IMR-90 (cell line): ENCODE measurements around the gene OR7D2. TPM values are rescaled to one million over a fixed set of nuclear protein-coding genes. Genes with fewer than 3 reads are reported as not detected.

Experiments used
- ATAC-seq: fragments of 200-7000 bp; cut with Tn5 transposase; 2 replicates; pipeline ENCODE4 v1.9.1; 2020; ENCODE audit warnings: low read depth, mild to moderate bottlenecking, moderate library complexity
- BruUV-seq: library from RNA; stranded (reverse); fragments of 400-500 nt; replicated peaks from 2 replicates; lab custom pipeline; 2021; lab: Mats Ljungman, UMichigan
- CTCF ChIA-PET: fragments of 300-600 bp; formaldehyde crosslinking; extraction: SDS; loops from one replicate; lab custom pipeline; 2021; ENCODE audit warnings: antibody characterized with exemption; lab: Yijun Ruan, JAX
- POLR2A ChIA-PET: fragments of 300-600 bp; sonication (Branson Sonifier 250); formaldehyde crosslinking; loops from one replicate; lab custom pipeline; 2022; ENCODE audit warnings: antibody characterized with exemption; ENCODE audit not compliant: unreplicated experiment; lab: Charles Lee
- DNase-seq: peaks from one replicate; pipeline ENCODE4 v3.0.0; 2013
- H2AFZ ChIP-seq: replicated peaks from 2 replicates; pipeline ENCODE3; 2013; ENCODE audit warnings: low read length, mild to moderate bottlenecking; ENCODE audit not compliant: poor library complexity
- H2AK5ac ChIP-seq: 2 replicates; pipeline ENCODE4 v1.6.1; 2013; ENCODE audit warnings: low read depth, low read length, inconsistent platforms
- H2AK9ac ChIP-seq: replicated peaks from 2 replicates; pipeline ENCODE3; 2013; ENCODE audit warnings: mild to moderate bottlenecking, low read depth, low read length, moderate library complexity; ENCODE audit not compliant: poor library complexity
- H2BK120ac ChIP-seq: 2 replicates; pipeline ENCODE4 v1.6.1; 2013; ENCODE audit warnings: low read depth, low read length, inconsistent platforms
- H2BK15ac ChIP-seq: 3 replicates; pipeline ENCODE4 v1.6.1; 2013; ENCODE audit warnings: low read depth, low read length, inconsistent platforms
- H2BK20ac ChIP-seq: 2 replicates; pipeline ENCODE4 v1.6.1; 2013; ENCODE audit warnings: low read depth, mild to moderate bottlenecking, inconsistent platforms, low read length, moderate library complexity
- H2BK5ac ChIP-seq: 2 replicates; pipeline ENCODE4 v1.6.1; 2013; ENCODE audit warnings: mild to moderate bottlenecking, low read depth, low read length, inconsistent platforms; ENCODE audit not compliant: poor library complexity, severe bottlenecking
- H3K14ac ChIP-seq: replicated peaks from 2 replicates; pipeline ENCODE4 v1.6.1; 2013; ENCODE audit warnings: low read depth, low read length, inconsistent platforms
- H3K18ac ChIP-seq: 2 replicates; pipeline ENCODE4 v1.6.1; 2013; ENCODE audit warnings: low read depth, low read length, control low read depth
- H3K23ac ChIP-seq: 2 replicates; pipeline ENCODE4 v1.6.1; 2013; ENCODE audit warnings: low read depth, low read length, inconsistent platforms
- H3K27ac ChIP-seq: 2 replicates; pipeline ENCODE4 v1.5.1; 2013; ENCODE audit warnings: mild to moderate bottlenecking, control low read depth, low read length; ENCODE audit not compliant: insufficient read depth
- H3K27me3 ChIP-seq: 2 replicates; pipeline ENCODE4 v1.6.1; 2013; ENCODE audit warnings: low read length; ENCODE audit not compliant: control insufficient read depth, insufficient read depth
- H3K36me3 ChIP-seq: 2 replicates; pipeline ENCODE4 v1.6.1; 2013; ENCODE audit warnings: low read length, mixed read lengths; ENCODE audit not compliant: control insufficient read depth, insufficient read depth
- H3K4ac ChIP-seq: 2 replicates; pipeline ENCODE4 v1.6.1; 2013; ENCODE audit warnings: low read depth, low read length, inconsistent platforms
- H3K4me1 ChIP-seq: 2 replicates; pipeline ENCODE4 v1.6.1; 2013; ENCODE audit warnings: low read length, mixed read lengths; ENCODE audit not compliant: control insufficient read depth, insufficient read depth
- H3K4me2 ChIP-seq: 2 replicates; pipeline ENCODE4 v1.6.1; 2013; ENCODE audit warnings: low read depth, mild to moderate bottlenecking, control low read depth, low read length, moderate library complexity
- H3K4me3 ChIP-seq: 2 replicates; pipeline ENCODE4 v1.5.1; 2013; ENCODE audit warnings: low read depth, mild to moderate bottlenecking, control low read depth, low read length, moderate library complexity; ENCODE audit not compliant: insufficient read depth
- H3K56ac ChIP-seq: 2 replicates; pipeline ENCODE4 v1.6.1; 2013; ENCODE audit warnings: low read length, inconsistent platforms; ENCODE audit not compliant: insufficient read depth; ENCODE audit errors: extremely low read depth
- H3K79me1 ChIP-seq, 2 experiments: 2 replicates each; pipeline ENCODE4 v1.6.1; 2013; ENCODE audit warnings: low read length in 2 of 2, inconsistent platforms in 1 of 2, low read depth in 1 of 2
- H3K9ac ChIP-seq: 2 replicates; pipeline ENCODE4 v1.6.1; 2013; ENCODE audit warnings: low read depth, low read length, control low read depth
- H3K9me1 ChIP-seq: 2 replicates; pipeline ENCODE4 v1.6.1; 2013; ENCODE audit warnings: low read length, inconsistent platforms; ENCODE audit not compliant: insufficient read depth
- H3K9me3 ChIP-seq: 2 replicates; pipeline ENCODE4 v1.6.1; 2013; ENCODE audit warnings: low read length; ENCODE audit not compliant: control insufficient read depth, insufficient read depth
- H4K20me1 ChIP-seq: 2 replicates; pipeline ENCODE4 v1.6.1; 2013; ENCODE audit warnings: low read length, inconsistent platforms; ENCODE audit not compliant: insufficient read depth
- H4K5ac ChIP-seq: 2 replicates; pipeline ENCODE4 v1.6.1; 2013; ENCODE audit warnings: mild to moderate bottlenecking, low read depth, low read length, control low read depth
- H4K8ac ChIP-seq, 2 experiments: 2 replicates each; pipeline ENCODE4 v1.6.1; 2013; ENCODE audit warnings: low read depth in 2 of 2, low read length in 2 of 2, control low read depth in 1 of 2, inconsistent platforms in 1 of 2
- H4K91ac ChIP-seq: 2 replicates; pipeline ENCODE4 v1.6.1; 2013; ENCODE audit warnings: low read depth, low read length, inconsistent platforms; ENCODE audit not compliant: insufficient read depth
- BHLHE40 ChIP-seq: fragments of 150-350 bp; IDR thresholded peaks from 2 replicates; pipeline ENCODE4 v1.6.1; 2016; ENCODE audit warnings: mild to moderate bottlenecking, low read depth, low read length
- CEBPB ChIP-seq: IDR thresholded peaks from 2 replicates; pipeline ENCODE4 v1.6.1; 2012; ENCODE audit warnings: low read depth, low read length, improper control_type of control experiment
- CHD1 ChIP-seq: IDR thresholded peaks from 2 replicates; pipeline ENCODE4 v1.6.1; 2012; ENCODE audit warnings: low read depth, low read length, improper control_type of control experiment
- CTCF ChIP-seq: conservative IDR thresholded peaks from 2 replicates; pipeline ENCODE4 v1.5.1; 2012; ENCODE audit warnings: mild to moderate bottlenecking, low read depth, low read length, improper control_type of control experiment
- ELK1 ChIP-seq: fragments of 150-350 bp; IDR thresholded peaks from 2 replicates; pipeline ENCODE4 v1.6.1; 2016; ENCODE audit warnings: low read depth, mild to moderate bottlenecking, low read length, moderate library complexity, borderline replicate concordance
- FOS ChIP-seq: fragments of 150-350 bp; IDR thresholded peaks from 2 replicates; pipeline ENCODE4 v1.6.1; 2016; ENCODE audit warnings: low read depth, low read length
- MAFK ChIP-seq: IDR thresholded peaks from 2 replicates; pipeline ENCODE4 v1.6.1; 2012; ENCODE audit warnings: low read depth, low read length, improper control_type of control experiment
- MAZ ChIP-seq: IDR thresholded peaks from 2 replicates; pipeline ENCODE4 v1.6.1; 2012; ENCODE audit warnings: low read depth, mild to moderate bottlenecking, low read length, improper control_type of control experiment, moderate library complexity, borderline replicate concordance
- MXI1 ChIP-seq: IDR thresholded peaks from 2 replicates; pipeline ENCODE4 v1.6.1; 2012; ENCODE audit warnings: low read depth, mild to moderate bottlenecking, low read length, moderate library complexity, borderline replicate concordance
- NFE2L2 ChIP-seq: fragments of 150-350 bp; IDR thresholded peaks from 2 replicates; pipeline ENCODE4 v1.6.1; 2016; ENCODE audit warnings: low read depth, mild to moderate bottlenecking, low read length
- POLR2A ChIP-seq: IDR thresholded peaks from 2 replicates; pipeline ENCODE4 v1.6.1; 2012; ENCODE audit warnings: mild to moderate bottlenecking, low read depth, low read length
- RAD21 ChIP-seq: IDR thresholded peaks from 2 replicates; pipeline ENCODE4 v1.6.1; 2012; ENCODE audit warnings: low read length, improper control_type of control experiment
- RCOR1 ChIP-seq: IDR thresholded peaks from 2 replicates; pipeline ENCODE4 v1.6.1; 2012; ENCODE audit warnings: mild to moderate bottlenecking, low read length, improper control_type of control experiment; ENCODE audit not compliant: insufficient replicate concordance
- RFX5 ChIP-seq: IDR thresholded peaks from 2 replicates; pipeline ENCODE4 v1.8.0; 2012; ENCODE audit warnings: low read depth, mild to moderate bottlenecking, low read length, moderate library complexity
- SMC3 ChIP-seq: fragments of 150-350 bp; IDR thresholded peaks from 2 replicates; pipeline ENCODE4 v1.6.1; 2016; ENCODE audit warnings: low read depth, mild to moderate bottlenecking, antibody characterized with exemption, low read length, moderate library complexity
- USF2 ChIP-seq: fragments of 150-350 bp; IDR thresholded peaks from 2 replicates; pipeline ENCODE4 v1.6.1; 2017; ENCODE audit warnings: mild to moderate bottlenecking, antibody characterized with exemption, low read length, low read depth
- WGBS, 2 experiments: methylation state at CpG; one replicate each; pipeline versions ENCODE4 v1.1.5 to v1.1.7; 2013; ENCODE audit warnings: missing lambda C conversion rate in 2 of 2; ENCODE audit not compliant: insufficient read length in 1 of 2; ENCODE audit errors: extremely low coverage in 2 of 2; 5-methylcytosine and 5-hydroxymethylcytosine counted together
- dilution Hi-C: fragments of 300-500 bp; cut with HindIII; formaldehyde crosslinking; loops from one replicate; pipeline ENCODE4 v1.14.3; 2018; ENCODE audit warnings: low sequenced_read_pairs; ENCODE audit not compliant: unreplicated experiment
- in situ Hi-C: fragments of 300-500 bp; cut with MboI; formaldehyde crosslinking; loops from 3 replicates; pipeline ENCODE4 v1.14.3; 2019; ENCODE audit warnings: low sequenced_read_pairs, inconsistent platforms, mixed read lengths
- intact Hi-C: fragments of 100-400 bp; cut with micrococcal nuclease; formaldehyde crosslinking; loops from 2 replicates; pipeline ENCODE4 v1.10.0; 2022
- polyA plus RNA-seq, 3 experiments: library from polyadenylated mRNA; depleted of rRNA; stranded (reverse); fragments of >200 nt; gene quantifications; 2 replicates each; pipeline ENCODE4 v1.2.3, GENCODE V29; 2012; ENCODE audit warnings: low replicate concordance in 1 of 3
- total RNA-seq: library from RNA; depleted of rRNA; stranded (reverse); fragments of >200 nt; gene quantifications from 2 replicates; pipeline ENCODE4 v1.2.3, GENCODE V29; 2012

The OR7D2 gene
- total and polyA plus RNA-seq, 2 of the 4 experiments (the other 2 are of a cell fraction): not detected

GRCh38 chr19:9130965-9131364, 47.8 kb upstream of the OR7D2 start:
- Histone ChIP-seq H3K36me3 (no peaks in the 10 kb centered on the region), H3K4me1 (no peaks in the 10 kb centered on the region), H3K14ac (no peak overlapping the region), H4K91ac (no peak overlapping the region), H3K9me1 (no peaks in the 10 kb centered on the region), H3K79me1 (no peaks in the 10 kb centered on the region), H2BK120ac (no peak overlapping the region), H3K4ac (no peak overlapping the region), H3K23ac (no peak overlapping the region), H2AFZ (no peak overlapping the region), H3K18ac (no peak overlapping the region), H4K5ac (no peak overlapping the region), H4K8ac (no peak overlapping the region), H3K4me2 (no peak overlapping the region), H2BK5ac (no peak overlapping the region), H2AK5ac (no peak overlapping the region), H3K9me3 (no peaks in the 10 kb centered on the region; the same call in 1 of the 2 replicates), H4K20me1 (no peaks in the 10 kb centered on the region), H3K27ac (no peak overlapping the region), H3K9ac (no peak overlapping the region), H3K56ac (no peak overlapping the region), H3K4me3 (no peak overlapping the region), H2BK15ac (no peak overlapping the region), H2AK9ac (no peak overlapping the region), H2BK20ac (no peak overlapping the region), H3K27me3 (no peaks in the 10 kb centered on the region)
- ATAC-seq (no peak), DNase-seq (no peak)
- POLR2A ChIA-PET: no interaction called here
- no peak for TF ChIP-seq MAZ
- TF ChIP-seq SMC3: no peak
- TF ChIP-seq MAFK: no peak
- TF ChIP-seq USF2: no peak
- no peak for TF ChIP-seq MXI1
- no peak for TF ChIP-seq FOS
- TF ChIP-seq RFX5: no peak
- no peak for TF ChIP-seq CTCF
- TF ChIP-seq POLR2A: no peak
- no peak for TF ChIP-seq BHLHE40
- no peak for TF ChIP-seq NFE2L2
- TF ChIP-seq RAD21: no peak
- TF ChIP-seq CEBPB: no peak
- TF ChIP-seq RCOR1: no peak
- TF ChIP-seq ELK1: no peak
- no peak for TF ChIP-seq CHD1
- WGBS, 2 experiments: no CpG with 5 or more reads among the region's 1 CpG
- dilution Hi-C loops: no loop called here
- in situ Hi-C loops: loop anchor here (10.0 to 25.0 kb wide), 2 partner anchors 664 to 931 kb away; no protein-coding TSS in a partner anchor
- CTCF ChIA-PET: no interaction called here
- intact Hi-C loops: no loop called here
- no TSS peak for BruUV-seq
